PC-3 (cell line): Measurements from ENCODE around the gene HMGB4.

Experiments used
- CTCF ChIP-seq: fragments of 300-600 bp; sonication (generic); conservative IDR thresholded peaks from 2 replicates; pipeline ENCODE4 v1.5.1; 2017; ENCODE audit warnings: antibody characterized with exemption, low read depth, mild to moderate bottlenecking, low read length
- EZH2 ChIP-seq: fragments of 300-600 bp; sonication (generic); IDR thresholded peaks from one replicate; pipeline ENCODE4 v1.6.1; 2017; ENCODE audit warnings: antibody characterized with exemption, mild to moderate bottlenecking, low read length; ENCODE audit not compliant: unreplicated experiment

DNA sequence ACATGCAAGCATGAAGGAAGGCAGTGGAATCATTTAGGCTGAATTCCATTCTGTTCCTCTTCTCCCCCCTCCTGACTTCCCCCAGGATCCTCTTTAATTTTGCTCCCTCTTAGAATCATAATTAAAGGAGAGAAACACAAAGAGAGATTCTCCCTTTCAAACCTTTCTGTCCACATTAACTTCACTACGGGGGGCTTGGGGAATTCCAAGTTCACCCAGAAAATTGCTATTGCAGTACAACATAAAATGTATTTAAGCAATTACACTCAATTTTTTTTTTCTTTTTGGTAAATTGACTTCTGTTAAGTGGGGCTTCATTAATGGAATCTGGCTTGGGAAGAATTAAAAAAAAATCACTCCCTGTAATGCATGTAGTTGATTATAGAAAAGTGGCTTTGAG lies 13.4 kb upstream of the HMGB4 start:
- TF ChIP-seq CTCF, result no peak
- TF ChIP-seq EZH2, result no peak
